Pancreas (tissue), 10 donors: Measurements from ENCODE around the gene TPSD1. TPM values are rescaled to one million over a fixed set of nuclear protein-coding genes. Genes with fewer than 3 reads are reported as not detected.
A peak's percentile ranks its signal among the peaks of the same experiment; 100 is the strongest.

Experiments
- ATAC-seq, 4 donors: fragments of 200-7000 bp; cut with Tn5 transposase; one replicate each; pipeline versions ENCODE4 v1.8.0 to v1.9.1; 2020; ENCODE audit warnings: mild to moderate bottlenecking in 4 of 4, moderate library complexity in 4 of 4
- DNase-seq, 6 donors: peaks; one replicate each; pipeline ENCODE4 v3.0.0-alpha.2; 2020
- FAIRE-seq: peaks from 2 replicates; lab custom pipeline; 2012; peaks lifted over from hg19 to GRCh38; lab: Jason Lieb, UNC
- H3K27ac ChIP-seq, 4 donors: fragments of 200-600 bp; sonication (generic); 1 replicate in 3 of 4; 2 replicates in 1 of 4; pipeline versions ENCODE4 v1.5.0 to v1.8.0; 2020
- H3K27me3 ChIP-seq, 4 donors: fragments of 200-600 bp; one replicate each; pipeline ENCODE4 v1.8.0; 2021
- H3K36me3 ChIP-seq, 3 donors: fragments of 200-600 bp; sonication (generic) in 1 of 3; one replicate each; pipeline versions ENCODE4 v1.5.0 to v1.8.0; 2020 to 2021
- H3K4me1 ChIP-seq, 3 donors: fragments of 200-600 bp; one replicate each; pipeline ENCODE4 v1.8.0; 2021
- H3K4me3 ChIP-seq, 4 donors: fragments of 200-600 bp; sonication (generic) in 2 of 4; one replicate each; pipeline versions ENCODE4 v1.5.0 to v1.8.0; 2020 to 2021
- H3K9me3 ChIP-seq, 4 donors: fragments of 200-600 bp; one replicate each; pipeline ENCODE4 v1.8.0; 2021
- WGBS, 2 donors: extraction: QIAGEN DNeasy Blood & Tissue Kit; methylation state at CpG; one replicate each; pipeline ENCODE4 v1.1.7; 2013; 5-methylcytosine and 5-hydroxymethylcytosine counted together
- intact Hi-C, 3 donors: fragments of 100-400 bp; cut with DNase I; formaldehyde crosslinking; loops; one replicate each; pipeline versions ENCODE4 v1.11.1 to v1.14.2; 2022
- polyA plus RNA-seq, 2 donors: library from polyadenylated mRNA; stranded (reverse); fragments of 200-250 nt; gene quantifications; one replicate each; pipeline ENCODE4 v1.2.3, GENCODE V29; 2013
- total RNA-seq, 6 donors: library from RNA; stranded (reverse); fragmentation: NEBNext Ultra II Directional in 4 of 6; extraction: Animal tissue kit (Norgen Biotek cat#: 25700) in 4 of 6; gene quantifications; one replicate each; pipeline versions ENCODE4 v1.2.1 to v1.2.4, GENCODE V29; 2021 to 2023
- TF ChIP-seq, protein P1 (sequence below), 4 donors: fragments of 200-600 bp; sonication (generic) in 3 of 4; IDR thresholded peaks; one replicate each; pipeline versions ENCODE4 v1.5.0 to v1.8.0; 2021; ENCODE audit warnings: antibody characterized with exemption in 4 of 4
- donor health status: healthy with polysubstance abuse.
- donor health status: DM: no; HTN: no; CAD: no; lungs with moderate emphysema.
- donor health status: DM: no; HTN: no; CAD: no.
- donor health status: control.
- donor health status: control.
- donor health status: Bipolar disorder and iron deficiency.
- donor health status: DM: yes; HTN: yes; CAD: no.
- donor health status: DM: no; HTN: no; CAD: no.
- donor health status: DM: no; HTN: no; CAD: no.
- donor health status: DM: yes; HTN: yes; CAD: no.

The TPSD1 gene
- total and polyA plus RNA-seq, 8 donors: 0.19 to 0.61 (median 0.26) TPM; not detected in 5

DNA sequence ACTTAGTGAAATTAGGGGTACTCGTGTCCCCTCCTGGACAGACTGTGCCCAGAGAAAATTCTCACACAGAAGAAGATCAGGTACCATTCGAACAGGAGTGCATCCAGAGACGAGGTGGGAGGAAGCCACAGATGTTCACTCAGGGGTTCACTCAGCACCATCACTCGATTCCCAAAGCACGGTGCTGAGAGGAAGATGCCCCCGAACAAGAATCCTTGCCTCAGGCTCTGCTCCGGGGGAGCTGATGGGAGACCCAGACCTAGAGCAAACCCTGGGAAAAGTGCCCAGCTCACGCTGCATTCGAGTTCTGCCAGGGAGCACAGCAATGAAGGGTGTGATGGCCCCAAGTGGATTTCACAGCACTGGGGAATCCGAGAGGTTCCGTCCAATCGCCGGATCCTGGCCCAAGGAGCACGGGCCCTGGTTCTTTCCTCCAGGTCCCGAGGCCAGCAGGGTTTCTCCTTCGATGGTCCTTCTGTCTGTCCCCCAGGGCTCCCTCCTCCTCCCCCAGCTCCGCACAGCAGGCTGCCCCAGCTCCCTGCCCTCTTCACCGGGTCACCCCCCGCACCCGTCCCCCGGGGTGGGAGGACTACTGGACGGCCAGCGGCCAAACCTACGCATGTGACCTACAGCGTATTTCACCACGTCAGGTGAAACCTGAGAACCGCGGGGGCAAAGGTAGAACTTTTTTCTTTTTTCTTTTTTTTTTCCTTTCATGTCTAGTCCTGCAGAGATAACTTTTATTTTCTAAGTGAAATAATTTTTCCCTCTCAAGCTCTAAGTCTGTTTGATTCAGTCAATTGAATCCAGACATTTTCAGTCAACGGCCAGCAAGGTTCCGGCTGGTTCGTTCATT is 43.4 kb downstream of the TPSD1 start:
- intact Hi-C loops: no loop called here
- Histone ChIP-seq H3K4me1 (peaks cover 4 to 24% (median 9%) of the 10 kb centered on the region in 3 donors), H3K4me3 (peak overlapping the region in 2 of 4 donors; percentile 38 to 40), H3K27me3 (no peaks in the 10 kb centered on the region), H3K9me3 (no peaks in the 10 kb centered on the region), H3K27ac (peak overlapping the region in 3 of 4 donors; percentile 47 to 65 (median 55)), H3K36me3 (no peaks in the 10 kb centered on the region)
- peak; percentile 55 to 94 (median 87) for DNase-seq
- FAIRE-seq: no peak
- WGBS, 2 donors: 22 to 32% methylated on average over 31 of the region's 31 CpGs
- TF ChIP-seq, protein P1, sequence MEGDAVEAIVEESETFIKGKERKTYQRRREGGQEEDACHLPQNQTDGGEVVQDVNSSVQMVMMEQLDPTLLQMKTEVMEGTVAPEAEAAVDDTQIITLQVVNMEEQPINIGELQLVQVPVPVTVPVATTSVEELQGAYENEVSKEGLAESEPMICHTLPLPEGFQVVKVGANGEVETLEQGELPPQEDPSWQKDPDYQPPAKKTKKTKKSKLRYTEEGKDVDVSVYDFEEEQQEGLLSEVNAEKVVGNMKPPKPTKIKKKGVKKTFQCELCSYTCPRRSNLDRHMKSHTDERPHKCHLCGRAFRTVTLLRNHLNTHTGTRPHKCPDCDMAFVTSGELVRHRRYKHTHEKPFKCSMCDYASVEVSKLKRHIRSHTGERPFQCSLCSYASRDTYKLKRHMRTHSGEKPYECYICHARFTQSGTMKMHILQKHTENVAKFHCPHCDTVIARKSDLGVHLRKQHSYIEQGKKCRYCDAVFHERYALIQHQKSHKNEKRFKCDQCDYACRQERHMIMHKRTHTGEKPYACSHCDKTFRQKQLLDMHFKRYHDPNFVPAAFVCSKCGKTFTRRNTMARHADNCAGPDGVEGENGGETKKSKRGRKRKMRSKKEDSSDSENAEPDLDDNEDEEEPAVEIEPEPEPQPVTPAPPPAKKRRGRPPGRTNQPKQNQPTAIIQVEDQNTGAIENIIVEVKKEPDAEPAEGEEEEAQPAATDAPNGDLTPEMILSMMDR (IDR thresholded peaks at IDR 0.05): no peak
- ATAC-seq: peak; percentile 77 to 85 (median 82)

DNA sequence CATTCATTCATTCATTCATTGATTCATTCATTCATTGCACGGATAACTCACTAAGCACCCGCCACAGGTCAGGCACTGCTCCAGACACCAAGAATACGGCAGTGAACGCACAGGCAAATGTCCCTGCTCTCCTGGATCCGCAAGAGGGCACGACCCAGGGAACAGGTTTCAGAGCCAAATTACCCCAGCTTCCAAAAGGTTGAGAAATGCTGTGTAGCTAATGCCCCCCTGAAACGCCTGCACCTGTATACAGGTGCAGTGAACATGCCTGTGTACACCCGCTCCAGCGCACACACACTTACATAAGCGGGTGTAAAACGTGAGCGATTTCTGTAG is 44.0 kb downstream of the TPSD1 start:
- H3K27ac ChIP-seq: no peak overlapping the region
- WGBS, 2 donors: 31 to 35% methylated on average over 12 of the region's 12 CpGs
- peaks cover 4 to 24% (median 9%) of the 10 kb centered on the region in 3 donors for H3K4me1 ChIP-seq
- H3K36me3 ChIP-seq: no peaks in the 10 kb centered on the region
- DNase-seq (no peak), ATAC-seq (no peak), FAIRE-seq (no peak)
- intact Hi-C loops: no loop called here
- no peaks in the 10 kb centered on the region for H3K9me3 ChIP-seq
- no peaks in the 10 kb centered on the region for H3K27me3 ChIP-seq
- peak overlapping the region in 2 of 4 donors; percentile 38 to 40 for H3K4me3 ChIP-seq
- TF ChIP-seq, protein P1 (IDR thresholded peaks at IDR 0.05): no peak

DNA sequence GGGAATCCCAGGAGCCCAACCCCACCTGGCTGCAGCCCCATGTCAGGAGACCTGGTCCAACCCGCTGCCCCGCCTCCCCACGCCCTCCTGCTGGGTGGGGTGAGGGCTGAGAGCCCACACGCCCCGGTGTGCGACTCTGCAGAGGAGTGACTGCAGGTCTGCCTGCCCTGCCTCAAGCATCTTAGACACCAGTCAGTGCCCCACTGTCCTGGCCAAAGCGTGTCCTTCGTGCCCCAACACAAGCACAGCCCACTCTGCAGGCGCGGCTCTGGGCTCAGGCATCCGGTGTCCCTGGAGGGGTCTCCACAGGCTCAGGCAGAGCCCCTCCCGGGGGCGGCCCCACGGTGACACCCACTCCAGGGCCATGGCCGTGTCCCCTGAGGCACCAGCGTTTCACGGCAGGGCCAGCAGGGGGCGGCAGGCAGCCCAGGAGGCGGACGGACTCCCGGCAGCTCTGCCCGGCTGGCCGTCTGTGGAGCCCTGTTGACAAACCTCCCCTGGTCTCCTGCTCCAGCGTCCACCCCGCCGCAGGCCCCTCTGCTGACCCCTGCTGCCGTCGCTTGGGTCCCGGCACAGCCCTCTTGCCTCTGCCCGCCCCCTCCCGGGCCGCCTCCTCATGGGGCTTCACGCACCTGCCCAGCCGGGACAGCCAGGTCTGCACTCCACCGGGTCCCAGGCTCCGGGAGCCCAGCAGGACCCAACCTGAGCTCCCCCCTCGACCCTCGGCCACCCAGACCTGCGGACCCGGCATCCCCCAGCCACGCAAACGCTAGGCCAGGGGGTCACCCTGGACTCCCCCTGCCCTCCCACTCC is 45.0 kb downstream of the TPSD1 start:
- H3K36me3 ChIP-seq: no peaks in the 10 kb centered on the region
- H3K27ac ChIP-seq: no peak overlapping the region
- H3K4me1 ChIP-seq: peaks cover 4 to 24% (median 9%) of the 10 kb centered on the region in 3 donors
- 2 to 6% methylated on average over 40 to 42 of the region's 42 CpGs for WGBS, 2 donors
- FAIRE-seq (no peak), ATAC-seq (peak; percentile 72 to 83 (median 78)), DNase-seq (peak; percentile 58 to 94 (median 84))
- TF ChIP-seq, protein P1 (IDR thresholded peaks at IDR 0.05): peak; percentile 83 to 90 (median 87)
- H3K9me3 ChIP-seq: no peaks in the 10 kb centered on the region
- H3K27me3 ChIP-seq: no peaks in the 10 kb centered on the region
- intact Hi-C loops: no loop called here
- H3K4me3 ChIP-seq: peak overlapping the region in 2 of 4 donors; percentile 37 to 43

DNA sequence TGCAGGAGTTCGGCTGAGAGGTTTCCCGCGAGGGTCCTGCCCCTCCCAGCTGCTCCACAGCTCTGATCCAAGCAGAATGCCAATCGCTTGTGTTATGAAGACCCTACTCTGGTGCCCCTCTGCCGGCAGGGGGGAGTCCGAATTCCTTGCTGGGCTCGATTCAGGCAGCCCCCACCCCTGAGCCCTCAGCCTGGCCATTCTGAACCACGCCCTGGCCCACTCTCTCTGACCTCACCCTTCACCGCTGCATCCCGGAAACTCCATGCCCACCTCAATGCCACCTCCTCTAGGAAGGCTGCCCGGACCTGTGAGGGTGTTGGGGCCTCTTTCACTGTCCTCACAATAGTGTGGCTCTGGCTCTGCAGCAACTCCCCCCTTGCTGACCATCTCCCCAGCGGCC is 45.7 kb downstream of the TPSD1 start:
- intact Hi-C loops: no loop called here
- ATAC-seq: no peak
- H3K4me1 ChIP-seq: peaks cover 4 to 24% (median 9%) of the 10 kb centered on the region in 3 donors
- H3K4me3 ChIP-seq: no peak overlapping the region
- no peaks in the 10 kb centered on the region for H3K36me3 ChIP-seq
- no peak for DNase-seq
- H3K27me3 ChIP-seq: no peaks in the 10 kb centered on the region
- 66 to 80% methylated on average over 12 of the region's 12 CpGs for WGBS, 2 donors
- TF ChIP-seq, protein P1 (IDR thresholded peaks at IDR 0.05): no peak
- H3K9me3 ChIP-seq: no peaks in the 10 kb centered on the region
- H3K27ac ChIP-seq: no peak overlapping the region
- no peak for FAIRE-seq
